ENCODE measurements around the gene SMIM35. TPM values are rescaled to one million over a fixed set of nuclear protein-coding genes. Genes with fewer than 3 reads are reported as not detected.

The SMIM35 gene
- polyA plus RNA-seq, 4 donors: 0.05 to 0.30 (median 0.12) TPM

GRCh38 chr11:117970400-117971024 lies 116.3 kb downstream of the SMIM35 start:
- DNase-seq (ENCODE audit: low read depth in 4 of 4, low spot score in 2 of 4): no peak

- no peak for DNase-seq (ENCODE audit: low read depth in 4 of 4, low spot score in 2 of 4)
These were observed 117.4 kb downstream of the SMIM35 start for GRCh38 chr11:117969160-117969991.

DNA sequence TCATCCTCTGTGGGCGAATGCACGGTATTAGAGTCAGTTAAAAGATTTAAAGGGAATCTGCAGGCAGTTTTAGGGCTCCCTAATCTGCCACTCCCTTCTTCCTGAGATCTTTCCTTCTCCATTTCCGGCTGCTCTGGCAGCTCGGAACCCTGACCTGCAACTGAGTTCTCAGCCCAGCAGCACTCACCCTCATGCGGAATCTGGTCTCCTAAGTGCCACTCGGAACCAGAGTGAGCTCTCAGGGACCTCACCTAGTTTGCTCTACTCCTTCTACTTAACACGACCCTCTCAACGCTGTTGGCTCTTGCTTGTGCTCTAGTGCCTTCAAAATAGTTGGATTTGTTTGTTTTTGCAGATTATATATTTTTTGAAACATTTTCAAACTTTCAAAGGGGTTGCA lies 119.9 kb downstream of the SMIM35 start:
- DNase-seq (ENCODE audit: low read depth in 4 of 4, low spot score in 2 of 4): no peak

DNA sequence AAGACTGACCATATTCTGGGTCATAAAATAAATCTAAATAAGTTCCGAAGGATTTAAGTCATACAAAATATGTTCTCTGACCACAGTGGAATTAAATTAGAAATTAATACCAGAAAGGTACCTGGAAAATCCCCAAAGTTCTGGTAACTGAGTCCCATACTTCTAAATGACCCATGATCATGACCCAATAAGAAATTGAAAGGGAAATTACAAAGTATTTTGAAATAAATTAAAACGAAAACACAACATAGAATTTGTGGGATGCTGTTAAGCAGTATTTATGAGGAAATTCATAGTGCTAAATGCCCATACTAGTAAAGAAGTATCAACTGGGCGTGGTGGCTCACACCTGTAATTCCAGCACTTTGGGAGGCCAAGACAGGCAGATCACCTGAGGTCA lies 123.9 kb downstream of the SMIM35 start:
- no peak for DNase-seq (ENCODE audit: low read depth in 4 of 4, low spot score in 2 of 4)

DNA sequence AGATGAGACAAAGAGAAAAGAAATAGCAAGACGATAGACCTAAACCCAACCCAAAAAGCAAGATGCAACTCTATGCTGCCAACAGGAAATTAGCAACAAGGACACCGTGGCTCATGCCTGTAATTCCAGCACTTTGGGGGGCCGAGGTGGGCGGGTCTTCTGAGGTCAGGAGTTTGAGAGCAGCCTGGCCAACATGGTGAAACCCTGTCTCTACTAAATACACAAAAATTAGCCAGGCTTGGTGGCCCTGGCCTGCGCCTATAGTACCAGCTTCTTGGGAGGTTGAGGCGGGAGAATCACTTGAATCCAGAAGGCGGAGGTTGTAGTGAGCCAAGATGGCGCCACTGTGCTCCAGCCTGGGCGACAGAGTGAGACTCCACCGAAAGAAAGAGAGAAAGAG lies 124.9 kb downstream of the SMIM35 start:
- DNase-seq (ENCODE audit: low read depth in 4 of 4, low spot score in 2 of 4): no peak

GRCh38 chr11:117960406-117960805 lies 126.4 kb downstream of the SMIM35 start:
- DNase-seq (ENCODE audit: low read depth in 4 of 4, low spot score in 2 of 4): no peak

- no peak for DNase-seq (ENCODE audit: low read depth in 4 of 4, low spot score in 2 of 4)
These were observed 127.2 kb downstream of the SMIM35 start for GRCh38 chr11:117959438-117960149.

GRCh38 chr11:117958949-117959348 lies 127.8 kb downstream of the SMIM35 start:
- DNase-seq (ENCODE audit: low read depth in 4 of 4, low spot score in 2 of 4): no peak

Other genes with a start within 250 kb of the SMIM35 start
- gene FXYD6, start 210.3 kb downstream of the SMIM35 start, polyA plus RNA-seq (ENCODE audit: insufficient read length in 4 of 4): 100 to 1,000 TPM; 122 to 150 (median 143) TPM
- under 1 TPM; 0.56 to 0.81 (median 0.74) TPM for gene TMPRSS13, start 157.6 kb downstream of the SMIM35 start, polyA plus RNA-seq (ENCODE audit: insufficient read length in 4 of 4)
- gene IL10RA, start 100.6 kb downstream of the SMIM35 start, polyA plus RNA-seq (ENCODE audit: insufficient read length in 4 of 4): 1 to 10 TPM; 2.2 to 3.1 (median 2.6) TPM
- 10 to 100 TPM; 25.8 to 39.6 (median 32.0) TPM for gene TMPRSS4, start 9.9 kb downstream of the SMIM35 start, polyA plus RNA-seq (ENCODE audit: insufficient read length in 4 of 4)
- 1 to 10 TPM; 1.0 to 1.9 (median 1.5) TPM for gene SCN4B, start 65.9 kb upstream of the SMIM35 start, polyA plus RNA-seq (ENCODE audit: insufficient read length in 4 of 4)
- gene SCN2B, start 89.7 kb upstream of the SMIM35 start, polyA plus RNA-seq (ENCODE audit: insufficient read length in 4 of 4): 1 to 10 TPM; 3.9 to 5.7 (median 4.7) TPM
- gene JAML, start 138.0 kb upstream of the SMIM35 start, polyA plus RNA-seq (ENCODE audit: insufficient read length in 4 of 4): 1 to 10 TPM; 2.2 to 3.2 (median 2.7) TPM
- gene MPZL3, start 165.4 kb upstream of the SMIM35 start, polyA plus RNA-seq (ENCODE audit: insufficient read length in 4 of 4): 1 to 10 TPM; 4.2 to 6.9 (median 5.2) TPM
- gene MPZL2, start 177.3 kb upstream of the SMIM35 start, polyA plus RNA-seq (ENCODE audit: insufficient read length in 4 of 4): 10 to 100 TPM; 18.4 to 28.5 (median 21.8) TPM
- under 1 TPM; 0.28 to 0.51 (median 0.38) TPM for gene CD3E, start 217.8 kb upstream of the SMIM35 start, polyA plus RNA-seq (ENCODE audit: insufficient read length in 4 of 4)